Neural cell (in vitro differentiated cells): ENCODE results near the gene SECTM1. TPM values are rescaled to one million over a fixed set of nuclear protein-coding genes. Genes with fewer than 3 reads are reported as not detected.

ENCODE experiments used
- H2AFZ ChIP-seq: fragments of 200-600, 300-800 bp; sonication (generic), shearing (Covaris generic); 2 replicates; pipeline ENCODE4 v1.6.0; 2014; ENCODE audit warnings: low read depth, mild to moderate bottlenecking, antibody characterized with exemption, low read length, moderate library complexity
- H3F3A ChIP-seq: fragments of 200-600 bp; shearing (Covaris generic); 2 replicates; pipeline ENCODE4 v1.6.1; 2016; ENCODE audit warnings: mild to moderate bottlenecking, moderate library complexity, mixed read lengths, antibody characterized with exemption, low read length; ENCODE audit not compliant: insufficient read depth, poor library complexity, severe bottlenecking
- H3K27ac ChIP-seq: fragments of 200-600, 300-800 bp; sonication (generic), shearing (Covaris generic); 2 replicates; pipeline ENCODE4 v1.5.1; 2014; ENCODE audit warnings: mild to moderate bottlenecking, low read length, moderate library complexity
- H3K27me3 ChIP-seq: fragments of 300-800, 200-600 bp; sonication (generic), shearing (Covaris generic); 2 replicates; pipeline ENCODE4 v1.6.0; 2014; ENCODE audit warnings: mild to moderate bottlenecking, low read depth, low read length, moderate library complexity; ENCODE audit not compliant: insufficient read depth
- H3K36me3 ChIP-seq: fragments of 300-800, 200-600 bp; sonication (generic), shearing (Covaris generic); 2 replicates; pipeline ENCODE4 v1.5.1; 2014; ENCODE audit warnings: mild to moderate bottlenecking, antibody characterized with exemption, low read length, moderate library complexity; ENCODE audit not compliant: insufficient read depth
- H3K4me2 ChIP-seq: fragments of 300-800, 200-600 bp; sonication (generic), shearing (Covaris generic); 2 replicates; pipeline ENCODE4 v1.6.0; 2014; ENCODE audit warnings: mild to moderate bottlenecking, low read length
- H3K4me3 ChIP-seq: fragments of 300-800, 200-600 bp; sonication (generic), shearing (Covaris generic); 2 replicates; pipeline ENCODE4 v1.5.1; 2014; ENCODE audit warnings: mild to moderate bottlenecking, low read length, moderate library complexity
- H3K79me2 ChIP-seq: fragments of 200-600 bp; shearing (Covaris generic); replicated peaks from 2 replicates; pipeline ENCODE4 v1.6.0; 2014; ENCODE audit warnings: mild to moderate bottlenecking, low read length, moderate library complexity; ENCODE audit not compliant: insufficient read depth
- H3K9ac ChIP-seq: fragments of 300-800, 200-600 bp; sonication (generic), shearing (Covaris generic); 2 replicates; pipeline ENCODE4 v1.6.1; 2016; ENCODE audit warnings: mild to moderate bottlenecking, low read length, mixed read lengths
- H3K9me2 ChIP-seq: fragments of 200-600 bp; shearing (Covaris generic); 2 replicates; pipeline ENCODE4 v1.6.1; 2016; ENCODE audit warnings: mild to moderate bottlenecking, low read length, mixed read lengths; ENCODE audit not compliant: insufficient read depth
- H3K9me3 ChIP-seq: fragments of 200-600, 300-800 bp; sonication (generic), shearing (Covaris generic); 2 replicates; pipeline ENCODE4 v1.6.1; 2016; ENCODE audit warnings: mild to moderate bottlenecking, mixed run types, low read length, moderate library complexity, mixed read lengths
- H4K20me1 ChIP-seq: fragments of 200-600 bp; shearing (Covaris generic); 2 replicates; pipeline ENCODE4 v1.6.1; 2016; ENCODE audit warnings: mild to moderate bottlenecking, mixed run types; ENCODE audit not compliant: insufficient read depth
- CTCF ChIP-seq: fragments of 450-650 bp; IDR thresholded peaks from 2 replicates; pipeline ENCODE4 v1.5.1; 2014; ENCODE audit warnings: antibody characterized with exemption, mild to moderate bottlenecking, moderate library complexity; ENCODE audit not compliant: poor library complexity, severe bottlenecking
- EP300 ChIP-seq: fragments of 450-650 bp; conservative IDR thresholded peaks from 2 replicates; pipeline ENCODE4 v1.6.1; 2014; ENCODE audit warnings: antibody characterized with exemption, mild to moderate bottlenecking, moderate library complexity; ENCODE audit not compliant: poor library complexity, severe bottlenecking
- EZH2 ChIP-seq: fragments of 200-600, 300-800 bp; shearing (Covaris generic), sonication (generic); IDR thresholded peaks from 2 replicates; pipeline ENCODE4 v1.6.1; 2014; ENCODE audit warnings: antibody characterized with exemption, low read length, borderline replicate concordance, mild to moderate bottlenecking; ENCODE audit not compliant: insufficient read depth, poor library complexity, severe bottlenecking
- MXI1 ChIP-seq: fragments of 450-650 bp; conservative IDR thresholded peaks from 2 replicates; pipeline ENCODE4 v1.6.1; 2014; ENCODE audit warnings: antibody characterized with exemption, mild to moderate bottlenecking; ENCODE audit not compliant: poor library complexity, severe bottlenecking
- POLR2AphosphoS5 ChIP-seq: IDR thresholded peaks from 2 replicates; pipeline ENCODE4 v1.6.1; 2012
- RAD21 ChIP-seq: fragments of 450-650 bp; conservative IDR thresholded peaks from 2 replicates; pipeline ENCODE4 v1.6.1; 2014; ENCODE audit warnings: antibody characterized with exemption, mild to moderate bottlenecking, moderate library complexity
- SMC3 ChIP-seq: fragments of 450-650 bp; conservative IDR thresholded peaks from 2 replicates; pipeline ENCODE4 v1.6.1; 2014; ENCODE audit warnings: antibody characterized with exemption, mild to moderate bottlenecking, moderate library complexity; ENCODE audit not compliant: poor library complexity
- TAF1 ChIP-seq: IDR thresholded peaks from 2 replicates; pipeline ENCODE4 v1.6.1; 2012; ENCODE audit warnings: low read depth
- polyA plus RNA-seq: library from polyadenylated mRNA; depleted of rRNA; stranded (reverse); fragments of >200 nt; gene quantifications from 2 replicates; pipeline ENCODE4 v1.2.3, GENCODE V29; 2014
- TF ChIP-seq, protein P1 (sequence below): IDR thresholded peaks from 2 replicates; pipeline ENCODE4 v1.6.1; 2012; ENCODE audit warnings: borderline replicate concordance

SECTM1 gene
- polyA plus RNA-seq, 1 donor from 2014 or later: not detected

DNA sequence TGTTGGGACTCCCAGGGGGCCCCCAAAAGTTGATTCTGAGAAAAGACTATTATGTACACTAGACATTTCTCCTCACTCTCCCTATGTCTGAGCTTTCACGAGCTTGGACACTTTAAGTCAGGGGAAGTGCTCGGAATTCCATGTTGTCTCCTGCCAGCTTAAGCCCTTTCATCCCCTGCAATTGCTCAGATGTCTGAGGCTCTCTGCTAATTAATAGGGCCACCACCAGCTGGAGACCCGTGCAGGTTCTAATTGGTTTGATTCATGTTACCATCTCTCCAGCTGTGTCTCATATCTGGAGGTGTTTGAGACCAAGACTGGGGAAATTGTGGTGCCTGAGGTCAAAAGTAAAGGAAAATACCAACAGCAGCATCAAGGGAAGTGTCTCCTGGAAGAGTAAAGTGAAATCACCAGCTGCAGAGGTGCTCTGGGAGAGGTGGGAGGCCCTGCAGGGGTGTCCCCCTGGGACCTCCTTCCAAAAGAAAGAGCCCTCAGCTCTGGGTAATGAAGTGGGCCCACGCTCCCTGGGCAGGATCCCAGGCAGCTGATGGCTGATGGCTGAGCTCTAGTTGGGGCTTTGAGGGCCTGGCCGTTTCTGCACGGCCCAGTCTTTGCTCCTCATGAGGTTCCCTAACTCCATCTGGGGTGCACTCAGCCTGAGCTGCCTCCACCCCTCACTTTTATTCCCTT, 32.2 kb upstream of the SECTM1 start:
- Histone ChIP-seq H3K4me2 (no peak overlapping the region), H3K36me3 (no peaks in the 10 kb centered on the region), H3K9me2 (no peaks in the 10 kb centered on the region), H3K27me3 (peaks cover 5% of the 10 kb centered on the region), H4K20me1 (no peaks in the 10 kb centered on the region), H3K79me2 (no peaks in the 10 kb centered on the region), H3K4me3 (no peak overlapping the region), H3K9ac (no peak overlapping the region), H3K27ac (peak overlapping the region; percentile 54), H3F3A (no peaks in the 10 kb centered on the region), H3K9me3 (no peaks in the 10 kb centered on the region), H2AFZ (no peak overlapping the region)
- TF ChIP-seq EZH2 (no peak), CTCF (no peak), SMC3 (no peak), RAD21 (no peak), MXI1 (no peak), TAF1 (no peak), POLR2AphosphoS5 (no peak), EP300 (no peak)
- TF ChIP-seq, protein P1, sequence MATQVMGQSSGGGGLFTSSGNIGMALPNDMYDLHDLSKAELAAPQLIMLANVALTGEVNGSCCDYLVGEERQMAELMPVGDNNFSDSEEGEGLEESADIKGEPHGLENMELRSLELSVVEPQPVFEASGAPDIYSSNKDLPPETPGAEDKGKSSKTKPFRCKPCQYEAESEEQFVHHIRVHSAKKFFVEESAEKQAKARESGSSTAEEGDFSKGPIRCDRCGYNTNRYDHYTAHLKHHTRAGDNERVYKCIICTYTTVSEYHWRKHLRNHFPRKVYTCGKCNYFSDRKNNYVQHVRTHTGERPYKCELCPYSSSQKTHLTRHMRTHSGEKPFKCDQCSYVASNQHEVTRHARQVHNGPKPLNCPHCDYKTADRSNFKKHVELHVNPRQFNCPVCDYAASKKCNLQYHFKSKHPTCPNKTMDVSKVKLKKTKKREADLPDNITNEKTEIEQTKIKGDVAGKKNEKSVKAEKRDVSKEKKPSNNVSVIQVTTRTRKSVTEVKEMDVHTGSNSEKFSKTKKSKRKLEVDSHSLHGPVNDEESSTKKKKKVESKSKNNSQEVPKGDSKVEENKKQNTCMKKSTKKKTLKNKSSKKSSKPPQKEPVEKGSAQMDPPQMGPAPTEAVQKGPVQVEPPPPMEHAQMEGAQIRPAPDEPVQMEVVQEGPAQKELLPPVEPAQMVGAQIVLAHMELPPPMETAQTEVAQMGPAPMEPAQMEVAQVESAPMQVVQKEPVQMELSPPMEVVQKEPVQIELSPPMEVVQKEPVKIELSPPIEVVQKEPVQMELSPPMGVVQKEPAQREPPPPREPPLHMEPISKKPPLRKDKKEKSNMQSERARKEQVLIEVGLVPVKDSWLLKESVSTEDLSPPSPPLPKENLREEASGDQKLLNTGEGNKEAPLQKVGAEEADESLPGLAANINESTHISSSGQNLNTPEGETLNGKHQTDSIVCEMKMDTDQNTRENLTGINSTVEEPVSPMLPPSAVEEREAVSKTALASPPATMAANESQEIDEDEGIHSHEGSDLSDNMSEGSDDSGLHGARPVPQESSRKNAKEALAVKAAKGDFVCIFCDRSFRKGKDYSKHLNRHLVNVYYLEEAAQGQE: no peak

DNA sequence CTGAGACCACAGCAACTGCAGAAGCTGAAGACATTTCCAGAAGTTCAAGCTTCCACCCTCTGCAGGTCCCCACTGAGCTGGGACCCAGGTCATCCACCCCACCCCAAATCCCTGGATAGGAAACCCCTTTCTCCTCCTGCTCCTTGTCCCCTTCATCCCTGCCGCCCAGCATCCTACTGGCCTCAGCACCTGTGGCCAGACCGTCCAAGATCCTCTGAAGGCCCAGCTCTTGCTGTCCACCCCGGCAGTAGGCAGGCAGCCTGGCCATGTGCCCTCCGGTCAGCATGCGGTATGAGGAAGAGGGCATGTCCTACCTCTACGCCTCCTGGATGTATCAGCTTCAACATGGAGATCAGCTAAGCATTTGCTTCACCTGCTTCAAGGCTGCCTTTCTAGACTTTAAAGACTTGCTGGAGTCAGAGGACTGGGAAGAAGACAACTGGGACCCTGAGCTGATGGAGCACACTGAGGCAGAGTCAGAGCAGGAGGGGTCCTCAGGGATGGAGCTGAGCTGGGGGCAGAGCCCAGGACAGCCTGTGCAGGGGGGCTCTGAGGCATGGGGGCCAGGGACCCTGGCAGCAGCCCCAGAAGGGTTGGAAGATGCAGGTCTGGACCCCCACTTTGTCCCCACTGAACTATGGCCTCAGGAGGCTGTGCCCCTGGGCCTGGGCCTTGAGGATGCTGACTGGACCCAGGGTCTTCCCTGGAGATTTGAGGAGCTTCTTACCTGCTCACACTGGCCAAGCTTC, 28.5 kb upstream of the SECTM1 start:
- Histone ChIP-seq H3K27ac (no peak overlapping the region), H3F3A (no peaks in the 10 kb centered on the region), H3K9me3 (no peaks in the 10 kb centered on the region), H3K4me3 (no peak overlapping the region), H4K20me1 (no peaks in the 10 kb centered on the region), H3K36me3 (no peaks in the 10 kb centered on the region), H3K27me3 (peaks cover 7% of the 10 kb centered on the region), H3K9me2 (no peaks in the 10 kb centered on the region), H3K79me2 (no peaks in the 10 kb centered on the region), H2AFZ (no peak overlapping the region), H3K9ac (no peak overlapping the region), H3K4me2 (no peak overlapping the region)
- TF ChIP-seq EP300: no peak
- no peak for TF ChIP-seq POLR2AphosphoS5
- TF ChIP-seq, protein P1: no peak
- TF ChIP-seq EZH2: no peak
- no peak for TF ChIP-seq MXI1
- TF ChIP-seq RAD21: no peak
- no peak for TF ChIP-seq TAF1
- TF ChIP-seq CTCF: no peak
- no peak for TF ChIP-seq SMC3
